Skeletal muscle satellite cell (primary cell): Measurements from ENCODE around the gene CCL23.
"Not testable (repeated sequence)": the region's sequence is repeated elsewhere in the genome, so short reads cannot be mapped to it uniquely, and the experiment has no call there.

Source experiments
- H3K27me3 ChIP-seq: 2 replicates; pipeline ENCODE4 v1.7.0; 2013; ENCODE audit warnings: low read length; ENCODE audit not compliant: control insufficient read depth, insufficient read depth
- H3K36me3 ChIP-seq: 2 replicates; pipeline ENCODE4 v1.7.0; 2013; ENCODE audit warnings: mild to moderate bottlenecking, control low read depth, low read length; ENCODE audit not compliant: insufficient read depth
- H3K4me1 ChIP-seq: 2 replicates; pipeline ENCODE4 v1.7.0; 2013; ENCODE audit warnings: low read length; ENCODE audit not compliant: control insufficient read depth, insufficient read depth
- H3K4me2 ChIP-seq: 2 replicates; pipeline ENCODE4 v1.7.0; 2013; ENCODE audit warnings: mild to moderate bottlenecking, low read length
- H3K4me3 ChIP-seq: 2 replicates; pipeline ENCODE4 v1.7.0; 2013; ENCODE audit warnings: low read length
- H3K9ac ChIP-seq: 2 replicates; pipeline ENCODE4 v1.7.0; 2013; ENCODE audit warnings: mild to moderate bottlenecking, low read depth, low read length, moderate library complexity
- H3K9me3 ChIP-seq: replicated peaks from 2 replicates; pipeline ENCODE4 v1.7.0; 2013; ENCODE audit warnings: mild to moderate bottlenecking, control low read depth, low read length

The CCL23 gene

DNA sequence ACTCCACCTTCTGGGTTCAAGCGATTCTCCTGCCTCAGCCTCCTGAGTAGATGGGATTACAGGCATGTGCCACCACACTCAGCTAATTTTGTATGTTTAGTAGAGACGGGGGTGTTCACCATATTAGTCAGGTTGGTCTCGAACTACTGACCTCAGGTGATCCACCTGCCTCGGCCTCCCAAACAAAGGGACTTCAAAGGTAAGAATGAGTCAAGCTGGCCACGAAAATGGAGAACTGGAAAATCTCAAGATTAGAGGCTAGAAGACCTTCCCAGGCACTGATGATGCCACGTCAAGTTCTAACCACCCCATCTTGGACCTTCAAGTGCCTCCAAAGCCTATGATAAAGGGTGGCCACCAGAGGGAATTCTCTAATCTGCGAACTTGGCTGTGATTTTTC lies 15.1 kb downstream of the CCL23 start:
- Histone ChIP-seq H3K9ac (no peak overlapping the region), H3K4me1 (no peaks in the 10 kb centered on the region), H3K27me3 (peaks cover 11% of the 10 kb centered on the region), H3K4me2 (no peak overlapping the region), H3K9me3 (no peaks in the 10 kb centered on the region), H3K36me3 (no peaks in the 10 kb centered on the region), H3K4me3 (no peak overlapping the region)

DNA sequence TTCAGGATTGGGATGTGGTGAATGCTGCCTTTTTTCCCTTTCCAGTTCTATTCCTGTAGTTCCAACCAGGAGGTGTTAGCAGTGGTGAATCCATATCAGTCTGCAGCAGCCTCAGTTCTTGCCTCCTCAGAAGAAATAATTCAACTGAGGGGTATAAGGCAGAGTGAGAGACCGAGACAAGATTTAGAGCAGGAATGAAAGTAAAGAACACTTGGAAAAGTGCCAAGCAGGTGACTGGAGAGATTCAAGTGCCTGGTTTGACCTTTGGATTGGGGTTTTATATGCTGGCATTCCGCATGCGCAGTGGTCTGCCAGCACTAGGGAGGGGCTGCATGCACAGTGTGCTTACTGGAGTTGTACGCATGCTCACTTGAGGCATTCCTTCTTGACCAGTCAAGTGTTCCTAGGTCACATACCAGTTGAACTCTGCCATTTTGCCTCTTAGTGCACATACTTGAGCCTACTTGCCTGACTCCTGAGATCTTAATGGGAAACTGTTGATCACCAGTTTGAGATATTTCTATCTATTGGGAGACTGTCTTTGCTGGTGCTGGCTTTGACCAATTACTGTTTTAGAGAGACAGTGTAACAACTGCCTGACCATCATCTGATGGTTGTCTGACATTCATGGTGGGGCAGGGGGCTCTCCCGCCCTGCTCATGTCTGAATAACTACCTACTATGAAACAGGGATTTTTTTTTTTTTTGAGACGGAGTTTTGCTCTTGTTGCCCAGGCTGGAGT lies 15.7 kb downstream of the CCL23 start:
- H3K4me1 ChIP-seq, result no peaks in the 10 kb centered on the region
- no peak overlapping the region for H3K4me2 ChIP-seq
- H3K9ac ChIP-seq, result no peak overlapping the region
- no peaks in the 10 kb centered on the region for H3K36me3 ChIP-seq
- peaks cover 11% of the 10 kb centered on the region for H3K27me3 ChIP-seq
- no peak overlapping the region for H3K4me3 ChIP-seq
- no peaks in the 10 kb centered on the region for H3K9me3 ChIP-seq

DNA sequence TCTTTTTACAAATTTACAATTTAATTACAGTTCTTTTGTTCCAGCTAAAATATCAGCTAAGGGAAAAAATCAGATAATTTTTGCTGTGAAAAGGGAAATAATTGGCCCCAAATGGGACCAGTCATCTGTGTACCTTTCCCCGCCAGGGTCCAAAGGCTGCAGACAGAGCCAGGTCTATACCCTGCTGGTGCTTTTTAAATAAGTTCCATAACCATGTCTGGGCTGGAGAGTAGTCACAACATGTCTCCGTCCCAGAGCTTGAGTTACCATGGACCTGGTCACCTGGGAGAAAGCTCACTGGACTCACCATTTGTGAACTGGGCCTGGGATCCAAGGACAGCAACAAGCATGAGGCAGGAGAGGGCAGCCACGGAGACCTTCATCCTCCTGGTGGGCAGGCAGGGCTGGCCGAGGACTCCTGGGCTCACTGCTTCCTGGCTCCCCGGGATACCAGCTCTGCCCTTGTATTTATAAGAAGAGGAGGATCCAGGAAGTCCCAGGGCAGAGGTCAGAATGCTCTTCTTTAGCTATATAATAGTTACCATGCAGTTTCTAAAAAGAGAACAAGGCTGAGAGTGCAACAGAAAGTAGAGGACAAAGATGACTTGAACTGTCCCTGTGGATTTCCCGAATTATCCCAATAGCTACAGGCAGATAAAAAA lies 16.5 kb downstream of the CCL23 start, which contains the start of gene CCL15:
TSS of gene CCL15 (minus strand) at position 444 of the 662 bp plus-strand sequence. CDS start at position 383, 61 bp downstream.
- Histone ChIP-seq H3K9ac (no peak within 1 kb of the TSS), H3K27me3 (peaks cover 11% of the 10 kb centered on the region), H3K4me3 (no peak within 1 kb of the TSS), H3K4me1 (no peaks in the 10 kb centered on the region), H3K36me3 (no peaks in the 10 kb centered on the region), H3K9me3 (no peaks in the 10 kb centered on the region), H3K4me2 (no peak within 1 kb of the TSS)

DNA sequence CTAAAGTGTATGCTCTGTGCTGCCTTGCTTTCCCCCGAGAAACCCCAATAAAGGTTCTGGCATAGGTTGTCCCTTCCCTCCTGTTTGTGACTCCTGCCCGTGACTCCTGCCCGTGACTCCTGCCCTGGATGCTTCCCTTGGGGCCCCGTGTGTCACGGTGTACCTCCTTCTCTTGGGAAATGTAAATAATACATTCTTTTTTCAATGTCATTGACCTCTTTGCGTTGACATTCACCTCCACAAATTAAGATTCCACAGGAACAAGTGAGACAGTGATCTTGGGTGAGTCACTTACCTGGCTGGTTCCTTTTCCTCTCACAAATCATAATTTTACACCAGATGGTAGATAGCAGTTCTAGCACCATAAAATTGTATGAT lies 17.1 kb downstream of the CCL23 start:
- Histone ChIP-seq H3K4me3 (no peak overlapping the region), H3K36me3 (no peaks in the 10 kb centered on the region), H3K27me3 (peaks cover 9% of the 10 kb centered on the region), H3K4me1 (no peaks in the 10 kb centered on the region), H3K9me3 (no peaks in the 10 kb centered on the region), H3K9ac (no peak overlapping the region), H3K4me2 (no peak overlapping the region)

DNA sequence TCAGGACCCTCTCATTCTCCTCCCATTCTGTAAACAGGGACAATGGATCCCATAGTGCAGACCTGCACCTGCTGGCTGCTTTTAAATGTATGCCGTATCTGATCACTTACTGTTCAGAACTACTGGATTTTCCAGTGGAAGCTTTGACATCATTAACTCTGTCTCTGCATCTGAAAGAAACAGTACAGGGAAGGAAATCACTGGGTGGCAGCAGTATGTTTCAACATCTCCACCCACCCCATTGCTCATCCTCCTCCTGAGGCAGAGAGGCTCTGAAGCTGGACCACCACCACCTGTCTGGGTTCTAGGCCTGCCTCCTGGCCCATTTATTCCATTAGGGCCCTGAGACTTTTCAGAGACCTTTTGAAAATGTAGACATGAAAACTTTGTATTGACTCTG lies 19.0 kb downstream of the CCL23 start:
- no peak overlapping the region for H3K9ac ChIP-seq
- H3K27me3 ChIP-seq, result peaks cover 3% of the 10 kb centered on the region
- H3K4me3 ChIP-seq, result no peak overlapping the region
- no peaks in the 10 kb centered on the region for H3K9me3 ChIP-seq
- no peaks in the 10 kb centered on the region for H3K4me1 ChIP-seq
- H3K36me3 ChIP-seq, result no peaks in the 10 kb centered on the region
- no peak overlapping the region for H3K4me2 ChIP-seq

DNA sequence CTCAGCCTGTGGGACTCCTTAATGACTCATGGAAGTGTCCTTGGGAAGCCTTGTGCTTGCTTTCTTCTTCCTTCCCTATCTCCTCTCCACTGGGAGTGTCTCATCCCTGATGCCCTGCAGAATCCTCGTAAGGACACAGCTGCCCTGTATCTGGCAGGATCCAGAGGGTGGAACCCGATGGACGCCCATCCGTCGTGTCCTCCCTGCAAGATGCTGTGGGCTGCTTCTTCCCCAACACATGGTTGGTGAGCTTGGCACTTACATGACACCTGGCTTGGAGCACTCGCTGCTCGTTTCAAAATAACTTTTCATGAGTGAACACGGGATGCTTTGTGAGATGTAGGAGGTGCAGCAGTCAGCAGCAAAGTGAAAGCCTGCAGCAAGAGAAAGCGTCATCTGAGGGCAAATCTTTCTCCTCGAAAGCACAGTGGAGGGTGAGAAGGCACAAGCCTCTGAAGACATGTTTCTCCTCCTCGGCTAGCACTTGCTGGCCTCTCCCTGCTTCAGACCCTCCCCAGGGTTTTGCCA lies 19.7 kb downstream of the CCL23 start:
- Histone ChIP-seq H3K4me1 (no peaks in the 10 kb centered on the region), H3K4me3 (no peak overlapping the region), H3K27me3 (no peaks in the 10 kb centered on the region), H3K9ac (no peak overlapping the region), H3K4me2 (no peak overlapping the region), H3K9me3 (no peaks in the 10 kb centered on the region), H3K36me3 (no peaks in the 10 kb centered on the region)

DNA sequence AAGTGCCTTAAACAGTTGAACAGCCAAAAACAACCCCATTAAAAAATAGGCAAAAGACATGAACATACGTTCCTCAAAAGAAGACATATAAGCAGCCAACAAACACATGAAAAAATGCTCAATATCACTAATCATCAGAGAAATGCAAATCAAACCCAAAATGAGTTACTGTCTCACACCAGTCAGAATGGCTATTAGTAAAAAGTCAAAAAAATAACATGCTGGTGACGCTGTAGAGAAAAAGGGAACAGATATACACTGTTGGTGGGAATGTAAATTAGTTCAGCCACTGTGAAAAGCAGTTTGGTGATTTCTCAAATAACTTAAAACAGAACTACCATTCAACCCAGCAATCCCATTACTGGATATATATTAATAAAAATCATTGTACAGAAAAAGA lies 22.4 kb downstream of the CCL23 start:
- not testable (repeated sequence) for H3K27me3 ChIP-seq, H3K36me3 ChIP-seq, H3K4me1 ChIP-seq

DNA sequence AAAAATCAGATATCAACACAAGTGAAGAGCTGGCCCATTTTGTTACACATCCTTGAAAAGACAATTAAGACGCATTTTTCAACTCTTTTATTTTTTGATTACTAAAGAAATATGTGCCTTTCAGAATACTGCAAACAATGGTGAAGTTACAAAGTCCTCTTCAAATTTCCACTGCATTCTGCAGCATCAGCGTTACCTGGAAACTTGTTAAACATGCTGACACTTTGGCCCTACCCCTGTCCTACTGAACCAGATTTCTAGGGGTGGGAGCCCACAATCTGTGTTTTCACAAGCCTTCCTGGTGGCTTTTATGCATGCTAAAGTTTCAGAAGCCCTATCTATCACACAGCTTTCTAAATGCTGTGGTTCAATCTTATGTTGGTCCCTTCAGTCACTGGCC lies 26.7 kb downstream of the CCL23 start:
- Histone ChIP-seq H3K4me3 (no peak overlapping the region), H3K9me3 (no peaks in the 10 kb centered on the region), H3K9ac (no peak overlapping the region), H3K4me1 (no peaks in the 10 kb centered on the region), H3K27me3 (peaks cover 3% of the 10 kb centered on the region), H3K4me2 (no peak overlapping the region), H3K36me3 (no peaks in the 10 kb centered on the region)

More for the DNA sequence above, 22.4 kb downstream of the CCL23 start:
- H3K9ac ChIP-seq, H3K4me3 ChIP-seq, H3K9me3 ChIP-seq, H3K4me2 ChIP-seq: not testable (repeated sequence)

DNA sequence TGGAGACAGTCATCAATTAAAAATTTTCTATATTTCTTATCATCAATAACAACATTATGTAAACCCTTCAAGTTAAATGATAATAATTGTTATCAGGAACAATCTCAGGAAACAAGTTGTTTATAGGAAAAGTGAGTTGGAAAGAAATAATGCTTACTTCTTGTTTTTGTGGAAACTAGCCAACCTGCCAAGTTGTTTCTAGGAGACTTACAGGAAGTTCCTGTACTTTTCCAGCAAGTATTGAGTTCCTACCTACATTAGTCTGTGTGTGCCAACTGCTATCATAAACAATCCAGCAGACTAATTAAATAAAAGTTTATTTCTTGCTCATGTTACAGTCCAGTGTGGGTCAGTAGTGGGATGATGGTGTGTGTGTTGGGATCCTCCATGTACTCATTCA lies 29.6 kb downstream of the CCL23 start:
- Histone ChIP-seq H3K4me2 (no peak overlapping the region), H3K4me1 (no peaks in the 10 kb centered on the region), H3K36me3 (no peaks in the 10 kb centered on the region), H3K9ac (no peak overlapping the region), H3K27me3 (peaks cover 3% of the 10 kb centered on the region), H3K9me3 (no peaks in the 10 kb centered on the region), H3K4me3 (no peak overlapping the region)

DNA sequence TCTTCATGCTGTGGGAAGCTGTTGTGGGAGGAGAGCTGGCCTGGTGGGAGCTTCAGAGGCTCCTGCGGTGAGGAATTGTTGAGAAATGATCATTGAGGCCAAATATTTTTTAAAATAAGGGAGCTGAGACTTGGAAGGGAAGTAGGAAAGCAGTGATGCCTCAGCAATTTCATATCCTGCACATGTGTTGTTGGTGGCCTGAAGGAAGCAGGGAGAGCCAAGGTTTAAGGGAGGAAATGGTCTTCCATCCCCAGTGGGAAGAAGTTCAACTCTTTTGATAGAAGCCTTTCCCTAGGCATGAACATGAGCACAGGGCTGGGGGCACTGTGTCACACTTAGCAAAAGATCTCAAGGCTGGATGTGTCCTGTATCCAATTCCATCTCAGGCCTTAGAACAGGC lies 31.1 kb downstream of the CCL23 start, which contains the start of gene CCL14:
TSS of gene CCL14 (minus strand) at position 87 of the 400 bp plus-strand sequence. CDS start at position 7, 80 bp downstream.
- Histone ChIP-seq H3K4me3 (no peak within 1 kb of the TSS), H3K4me2 (no peak within 1 kb of the TSS), H3K27me3 (peaks cover 7% of the 10 kb centered on the region), H3K4me1 (no peaks in the 10 kb centered on the region), H3K9ac (no peak within 1 kb of the TSS), H3K9me3 (no peaks in the 10 kb centered on the region), H3K36me3 (no peaks in the 10 kb centered on the region)

DNA sequence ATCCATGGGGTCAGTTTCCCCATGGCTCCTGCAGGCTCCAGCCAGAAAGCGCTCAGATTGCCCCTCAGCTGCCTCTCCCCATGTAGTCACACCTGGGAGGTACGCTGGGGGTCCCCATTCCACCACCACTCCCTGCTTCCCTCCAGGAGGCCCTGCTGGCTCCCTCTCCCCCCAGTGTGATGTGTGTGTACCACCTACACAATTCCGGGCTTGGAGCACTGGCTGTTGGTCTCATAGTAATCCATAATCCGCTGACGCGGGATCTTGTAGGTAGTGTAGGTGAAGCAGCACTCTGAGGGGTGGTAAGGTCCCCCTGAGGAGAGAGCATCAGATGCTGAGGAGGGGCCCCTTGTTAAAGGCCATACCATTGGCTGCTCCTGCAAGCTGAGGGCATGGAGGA lies 33.6 kb downstream of the CCL23 start:
- Histone ChIP-seq H3K9ac (no peak overlapping the region), H3K4me3 (no peak overlapping the region), H3K36me3 (no peaks in the 10 kb centered on the region)

More for the DNA sequence above, 33.6 kb downstream of the CCL23 start:
- Histone ChIP-seq H3K4me1 (no peaks in the 10 kb centered on the region), H3K9me3 (no peaks in the 10 kb centered on the region), H3K4me2 (no peak overlapping the region), H3K27me3 (peaks cover 10% of the 10 kb centered on the region)
